Pulmonary artery endothelial cell (primary cell): Measurements from ENCODE around the gene KRTAP10-5. TPM values are rescaled to one million over a fixed set of nuclear protein-coding genes. Genes with fewer than 3 reads are reported as not detected.

Experiments used
- DNase-seq: peaks from one replicate; pipeline ENCODE4 v3.0.0-alpha.2; 2011; ENCODE audit warnings: low read depth, low spot score
- total RNA-seq: library from RNA; depleted of rRNA; stranded (reverse); fragments of >200 nt; gene quantifications from 2 replicates; pipeline ENCODE4 v1.2.3, GENCODE V29; 2014

The KRTAP10-5 gene
- total RNA-seq, 1 donor from 2014 or later, result not detected

DNA sequence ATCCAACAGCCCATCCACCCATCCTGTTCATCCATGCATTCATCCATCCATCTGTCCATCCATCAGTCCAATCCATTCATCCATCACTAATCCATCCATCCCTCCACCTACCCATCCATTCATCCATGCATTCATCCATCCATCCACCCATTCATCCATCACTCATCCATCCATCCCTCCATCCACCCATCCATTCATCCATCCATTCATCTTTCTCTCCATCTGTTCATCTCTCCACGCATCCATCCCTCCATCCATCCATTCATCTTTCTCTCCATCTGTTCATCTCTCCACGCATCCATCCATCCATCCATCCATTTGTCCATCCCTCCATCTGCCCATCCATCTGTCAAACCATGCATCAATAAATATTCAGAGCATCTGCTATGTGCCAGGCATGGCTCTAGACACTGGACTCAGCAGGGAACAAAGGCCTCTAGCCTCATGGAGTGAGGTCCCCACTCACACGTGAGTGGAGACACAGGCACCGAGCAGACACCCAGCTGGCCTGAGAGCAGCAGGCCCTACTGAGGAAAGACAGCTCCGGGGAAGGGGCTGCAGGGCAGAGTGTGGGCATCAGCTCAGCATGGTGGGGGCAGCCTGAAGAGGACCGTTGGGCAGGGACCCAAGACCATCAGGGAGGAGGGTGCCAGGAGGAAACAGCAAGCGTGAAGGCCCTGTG is 50.0 kb downstream of the KRTAP10-5 start:
- DNase-seq, result no peak

DNA sequence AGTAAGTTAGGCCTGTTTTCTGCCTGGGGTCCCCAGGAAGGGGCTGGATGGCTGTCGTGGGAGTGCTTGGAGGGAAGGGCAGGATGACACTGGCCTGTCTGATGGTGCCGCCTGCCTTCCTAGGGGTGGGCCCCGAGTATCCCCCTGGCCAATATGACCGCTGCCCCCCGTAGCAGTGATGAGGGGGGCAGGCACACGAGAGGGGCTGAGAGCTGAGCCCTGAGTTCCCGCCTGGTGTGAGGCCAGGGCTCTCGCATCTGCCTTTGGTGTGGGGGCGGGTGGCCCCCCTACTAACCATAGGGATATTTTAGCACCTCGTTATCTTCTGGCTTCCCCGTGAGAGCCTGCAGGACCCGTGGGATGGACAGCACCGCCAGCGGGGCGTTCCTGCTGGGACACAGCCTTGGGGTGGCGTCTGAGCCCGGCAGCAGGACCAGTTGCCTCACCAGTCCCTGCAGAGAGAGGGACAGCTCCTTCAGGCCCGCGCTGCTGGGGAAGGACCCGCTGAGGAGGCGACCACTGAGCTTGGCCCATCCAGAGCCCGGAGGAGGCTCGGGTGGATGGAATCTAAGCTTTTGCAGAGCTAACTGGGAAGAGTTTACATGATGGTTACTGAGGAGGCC is 50.8 kb downstream of the KRTAP10-5 start:
- no peak for DNase-seq

Other genes with a start within 250 kb of the KRTAP10-5 start
- 3.5 and 9.6 TPM in 2 replicates for gene CFAP410, start 241.2 kb downstream of the KRTAP10-5 start, total RNA-seq
- gene TRPM2, start 227.0 kb downstream of the KRTAP10-5 start, total RNA-seq, result not detected in 2 replicates
- gene LRRC3, start 125.1 kb downstream of the KRTAP10-5 start, total RNA-seq, result 0.71 and 1.5 TPM in 2 replicates
- not detected in 2 replicates for gene KRTAP10-1, start 40.4 kb downstream of the KRTAP10-5 start, total RNA-seq
- not detected in 2 replicates for gene KRTAP10-2, start 29.1 kb downstream of the KRTAP10-5 start, total RNA-seq
- gene KRTAP10-3, start 21.8 kb downstream of the KRTAP10-5 start, total RNA-seq, result not detected in 2 replicates
- not detected in 2 replicates for gene KRTAP10-4, start 6.9 kb downstream of the KRTAP10-5 start, total RNA-seq
- gene KRTAP10-6, start 11.9 kb upstream of the KRTAP10-5 start, total RNA-seq, result not detected in 2 replicates
- gene KRTAP10-7, start 20.0 kb upstream of the KRTAP10-5 start, total RNA-seq, result not detected in 2 replicates
- gene KRTAP10-8, start 31.5 kb upstream of the KRTAP10-5 start, total RNA-seq, result not detected in 2 replicates
- gene KRTAP10-9, start 46.5 kb upstream of the KRTAP10-5 start, total RNA-seq, result not detected in 2 replicates
- not detected in 2 replicates for gene KRTAP10-10, start 56.8 kb upstream of the KRTAP10-5 start, total RNA-seq
- not detected in 2 replicates for gene KRTAP10-11, start 65.8 kb upstream of the KRTAP10-5 start, total RNA-seq
- not detected in 2 replicates for gene KRTAP12-4, start 74.1 kb upstream of the KRTAP10-5 start, total RNA-seq
- gene KRTAP12-3, start 77.3 kb upstream of the KRTAP10-5 start, total RNA-seq, result not detected in 2 replicates
- not detected in 2 replicates for gene KRTAP12-2, start 86.3 kb upstream of the KRTAP10-5 start, total RNA-seq
- not detected in 2 replicates for gene KRTAP12-1, start 101.6 kb upstream of the KRTAP10-5 start, total RNA-seq
- gene KRTAP10-12, start 116.6 kb upstream of the KRTAP10-5 start, total RNA-seq, result not detected in 2 replicates
- gene TSPEAR, start 131.0 kb upstream of the KRTAP10-5 start, total RNA-seq, result not detected in 2 replicates
- 105 and 197 TPM in 2 replicates for gene UBE2G2, start 221.2 kb upstream of the KRTAP10-5 start, total RNA-seq
- gene SUMO3, start 237.5 kb upstream of the KRTAP10-5 start, total RNA-seq, result 101 and 113 TPM in 2 replicates